ENCODE measurements around the gene CAPN8. TPM values are rescaled to one million over a fixed set of nuclear protein-coding genes. Genes with fewer than 3 reads are reported as not detected.

Gene CAPN8
- total RNA-seq, 1 donor from 2014 or later, result 83.5 TPM

GRCh38 chr1:223547316-223548114 is 118.0 kb downstream of the CAPN8 start:
- Histone ChIP-seq H3K9me3 (no peaks in the 10 kb centered on the region), H3K4me1 (no peaks in the 10 kb centered on the region), H3K4me3 (no peak overlapping the region), H3K27me3 (no peaks in the 10 kb centered on the region), H3K27ac (no peak overlapping the region), H3K36me3 (no peaks in the 10 kb centered on the region)
- no peak for ATAC-seq
- DNase-seq, result no peak
- TF ChIP-seq, protein P1, sequence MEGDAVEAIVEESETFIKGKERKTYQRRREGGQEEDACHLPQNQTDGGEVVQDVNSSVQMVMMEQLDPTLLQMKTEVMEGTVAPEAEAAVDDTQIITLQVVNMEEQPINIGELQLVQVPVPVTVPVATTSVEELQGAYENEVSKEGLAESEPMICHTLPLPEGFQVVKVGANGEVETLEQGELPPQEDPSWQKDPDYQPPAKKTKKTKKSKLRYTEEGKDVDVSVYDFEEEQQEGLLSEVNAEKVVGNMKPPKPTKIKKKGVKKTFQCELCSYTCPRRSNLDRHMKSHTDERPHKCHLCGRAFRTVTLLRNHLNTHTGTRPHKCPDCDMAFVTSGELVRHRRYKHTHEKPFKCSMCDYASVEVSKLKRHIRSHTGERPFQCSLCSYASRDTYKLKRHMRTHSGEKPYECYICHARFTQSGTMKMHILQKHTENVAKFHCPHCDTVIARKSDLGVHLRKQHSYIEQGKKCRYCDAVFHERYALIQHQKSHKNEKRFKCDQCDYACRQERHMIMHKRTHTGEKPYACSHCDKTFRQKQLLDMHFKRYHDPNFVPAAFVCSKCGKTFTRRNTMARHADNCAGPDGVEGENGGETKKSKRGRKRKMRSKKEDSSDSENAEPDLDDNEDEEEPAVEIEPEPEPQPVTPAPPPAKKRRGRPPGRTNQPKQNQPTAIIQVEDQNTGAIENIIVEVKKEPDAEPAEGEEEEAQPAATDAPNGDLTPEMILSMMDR (IDR thresholded peaks at IDR 0.05), result no peak
- intact Hi-C loops (cut with DNase I), result no loop called here

DNA sequence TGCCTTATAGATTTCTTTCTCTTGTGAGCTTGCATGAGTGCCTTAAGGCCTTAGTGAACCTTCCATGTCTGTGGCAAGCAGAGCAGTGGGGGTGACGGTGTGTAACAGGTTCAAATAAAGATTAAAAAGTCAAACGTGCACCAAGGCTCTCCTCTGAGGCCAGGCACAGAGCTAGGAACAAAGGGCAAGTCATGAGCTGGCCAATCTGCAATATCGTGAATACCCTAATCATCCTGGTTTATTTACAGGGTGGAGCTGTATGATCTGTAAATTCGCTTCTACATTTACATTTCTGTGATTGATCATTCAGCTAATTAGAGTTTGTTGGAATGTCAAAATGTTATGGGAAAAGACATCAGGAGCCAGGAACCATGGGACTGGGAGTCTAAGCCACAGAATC is 120.2 kb downstream of the CAPN8 start:
- no peak overlapping the region for H3K4me3 ChIP-seq
- DNase-seq (no peak), ATAC-seq (no peak)
- H3K9me3 ChIP-seq, result no peaks in the 10 kb centered on the region
- H3K27ac ChIP-seq, result no peak overlapping the region
- H3K27me3 ChIP-seq, result no peaks in the 10 kb centered on the region
- intact Hi-C loops (cut with DNase I), result no loop called here
- no peaks in the 10 kb centered on the region for H3K4me1 ChIP-seq
- TF ChIP-seq, protein P1 (IDR thresholded peaks at IDR 0.05), result no peak
- H3K36me3 ChIP-seq, result no peaks in the 10 kb centered on the region

GRCh38 chr1:223543560-223543959 is 121.9 kb downstream of the CAPN8 start:
- no peak for ATAC-seq
- TF ChIP-seq, protein P1 (IDR thresholded peaks at IDR 0.05), result no peak
- H3K36me3 ChIP-seq, result no peaks in the 10 kb centered on the region
- H3K27ac ChIP-seq, result no peak overlapping the region
- H3K4me1 ChIP-seq, result no peaks in the 10 kb centered on the region
- DNase-seq, result no peak
- H3K9me3 ChIP-seq, result no peaks in the 10 kb centered on the region
- no peaks in the 10 kb centered on the region for H3K27me3 ChIP-seq
- intact Hi-C loops (cut with DNase I), result no loop called here
- no peak overlapping the region for H3K4me3 ChIP-seq

- no peaks in the 10 kb centered on the region for H3K36me3 ChIP-seq
- ATAC-seq (no peak), DNase-seq (no peak)
- TF ChIP-seq, protein P1 (IDR thresholded peaks at IDR 0.05), result no peak
- no peaks in the 10 kb centered on the region for H3K9me3 ChIP-seq
- no peaks in the 10 kb centered on the region for H3K27me3 ChIP-seq
- no peak overlapping the region for H3K4me3 ChIP-seq
- intact Hi-C loops (cut with DNase I), result no loop called here
- no peaks in the 10 kb centered on the region for H3K4me1 ChIP-seq
- H3K27ac ChIP-seq, result no peak overlapping the region
These were observed 122.7 kb downstream of the CAPN8 start for GRCh38 chr1:223542831-223543230.

GRCh38 chr1:223540485-223541106 is 124.9 kb downstream of the CAPN8 start:
- Histone ChIP-seq H3K27ac (no peak overlapping the region), H3K4me3 (no peak overlapping the region), H3K27me3 (no peaks in the 10 kb centered on the region), H3K4me1 (no peaks in the 10 kb centered on the region), H3K9me3 (no peaks in the 10 kb centered on the region), H3K36me3 (no peaks in the 10 kb centered on the region)
- TF ChIP-seq, protein P1 (IDR thresholded peaks at IDR 0.05), result no peak
- intact Hi-C loops (cut with DNase I), result no loop called here
- DNase-seq, result no peak
- no peak for ATAC-seq

All from upper lobe of right lung (tissue), 1 donor.